Smooth muscle cell (in vitro differentiated cells): Measurements from ENCODE around the gene FAM177B. TPM values are rescaled to one million over a fixed set of nuclear protein-coding genes. Genes with fewer than 3 reads are reported as not detected.

Experiments
- DNase-seq: peaks from one replicate; lab custom pipeline; 2025; ENCODE audit not compliant: unreplicated experiment; lab: John Stamatoyannopoulos, UW
- H2AFZ ChIP-seq: fragments of 200-600 bp; sonication (generic); 2 replicates; pipeline ENCODE4 v1.6.0; 2016; ENCODE audit warnings: antibody characterized with exemption, low read depth, mild to moderate bottlenecking
- H3F3A ChIP-seq: fragments of 200-600 bp; sonication (generic); 2 replicates; pipeline ENCODE4 v1.6.0; 2017; ENCODE audit warnings: antibody characterized with exemption, low read depth
- H3K27ac ChIP-seq: fragments of 200-600 bp; sonication (generic); 2 replicates; pipeline ENCODE4 v1.5.1; 2016; ENCODE audit warnings: low read depth, mild to moderate bottlenecking
- H3K27me3 ChIP-seq: fragments of 200-600 bp; sonication (generic); 2 replicates; pipeline ENCODE4 v1.6.1; 2016; ENCODE audit warnings: low read depth, mild to moderate bottlenecking
- H3K36me3 ChIP-seq: fragments of 200-600 bp; sonication (generic); 2 replicates; pipeline ENCODE4 v1.5.1; 2016; ENCODE audit warnings: low read depth
- H3K4me1 ChIP-seq: fragments of 200-600 bp; sonication (generic); 2 replicates; pipeline ENCODE4 v1.5.1; 2016; ENCODE audit warnings: low read depth
- H3K4me2 ChIP-seq: fragments of 200-600 bp; sonication (generic); 2 replicates; pipeline ENCODE4 v1.6.0; 2016; ENCODE audit warnings: mild to moderate bottlenecking
- H3K4me3 ChIP-seq: fragments of 200-600 bp; sonication (generic); 2 replicates; pipeline ENCODE4 v1.5.1; 2016; ENCODE audit warnings: mild to moderate bottlenecking
- H3K79me2 ChIP-seq: fragments of 200-600 bp; sonication (generic); 2 replicates; pipeline ENCODE4 v1.6.0; 2016; ENCODE audit warnings: low read depth, mild to moderate bottlenecking
- H3K9ac ChIP-seq: fragments of 200-600 bp; sonication (generic); 2 replicates; pipeline ENCODE4 v1.6.0; 2016; ENCODE audit warnings: low read depth
- H3K9me3 ChIP-seq: fragments of 200-600 bp; sonication (generic); replicated peaks from 2 replicates; pipeline ENCODE4 v1.5.1; 2016; ENCODE audit warnings: low read depth
- H4K20me1 ChIP-seq: fragments of 200-600 bp; sonication (generic); 2 replicates; pipeline ENCODE4 v1.6.0; 2016; ENCODE audit warnings: low read depth
- CTCF ChIP-seq: fragments of 200-600 bp; sonication (generic); IDR thresholded peaks from 2 replicates; pipeline ENCODE4 v1.5.1; 2017; ENCODE audit warnings: borderline replicate concordance, mild to moderate bottlenecking, antibody characterized with exemption; ENCODE audit not compliant: insufficient read depth, poor library complexity, severe bottlenecking
- WGBS: methylation state at CpG from one replicate; pipeline ENCODE4 v1.1.7; 2016; ENCODE audit warnings: low lambda C conversion rate; 5-methylcytosine and 5-hydroxymethylcytosine counted together
- polyA plus RNA-seq: library from polyadenylated mRNA; unstranded; fragments of >200 nt; fragmentation: Nextera tagmentation; extraction: Ambion mirVana; gene quantifications from 2 replicates; pipeline ENCODE4 v1.2.1, GENCODE V29; 2016
- total RNA-seq: library from RNA; depleted of rRNA; stranded (reverse); fragments of >200 nt; gene quantifications from 2 replicates; pipeline ENCODE4 v1.2.3, GENCODE V29; 2014

Gene FAM177B
- total and polyA plus RNA-seq, 2 experiments from 2014 or later: not detected

- Histone ChIP-seq H3K9me3 (no peaks in the 10 kb centered on the region), H3K9ac (no peak overlapping the region), H3K4me3 (no peak overlapping the region), H3K36me3 (no peaks in the 10 kb centered on the region), H3K4me2 (no peak overlapping the region), H3K79me2 (no peaks in the 10 kb centered on the region), H2AFZ (no peak overlapping the region), H3K27me3 (no peaks in the 10 kb centered on the region), H3K4me1 (no peaks in the 10 kb centered on the region), H4K20me1 (no peaks in the 10 kb centered on the region), H3K27ac (no peak overlapping the region), H3F3A (no peaks in the 10 kb centered on the region)
- WGBS: 87% methylated on average over 5 of the region's 5 CpGs
- no peak for TF ChIP-seq CTCF
- DNase-seq: no peak
Measured at GRCh38 chr1:222767152-222767571, 30.2 kb downstream of the FAM177B start.

GRCh38 chr1:222768592-222768991 lies 31.6 kb downstream of the FAM177B start:
- Histone ChIP-seq H3K4me3 (no peak overlapping the region), H3K79me2 (no peaks in the 10 kb centered on the region), H2AFZ (no peak overlapping the region), H3K4me1 (no peaks in the 10 kb centered on the region), H3K27ac (no peak overlapping the region), H3K4me2 (no peak overlapping the region), H4K20me1 (no peaks in the 10 kb centered on the region), H3K9ac (no peak overlapping the region), H3F3A (no peaks in the 10 kb centered on the region), H3K36me3 (no peaks in the 10 kb centered on the region), H3K27me3 (no peaks in the 10 kb centered on the region), H3K9me3 (no peaks in the 10 kb centered on the region)
- DNase-seq: no peak
- no peak for TF ChIP-seq CTCF

GRCh38 chr1:222769181-222769580 lies 32.2 kb downstream of the FAM177B start:
- Histone ChIP-seq H3F3A (no peaks in the 10 kb centered on the region), H3K4me2 (no peak overlapping the region), H2AFZ (no peak overlapping the region), H4K20me1 (no peaks in the 10 kb centered on the region), H3K27ac (no peak overlapping the region), H3K36me3 (no peaks in the 10 kb centered on the region), H3K4me1 (no peaks in the 10 kb centered on the region), H3K4me3 (no peak overlapping the region), H3K79me2 (no peaks in the 10 kb centered on the region), H3K27me3 (no peaks in the 10 kb centered on the region), H3K9ac (no peak overlapping the region), H3K9me3 (no peaks in the 10 kb centered on the region)
- peak; percentile 17 for TF ChIP-seq CTCF
- WGBS: 67% methylated on average over 1 of the region's 1 CpG
- no peak for DNase-seq

- no peaks in the 10 kb centered on the region for H3K79me2 ChIP-seq
- no peaks in the 10 kb centered on the region for H3K27me3 ChIP-seq
- H3K9ac ChIP-seq: no peak overlapping the region
- H3K4me1 ChIP-seq: no peaks in the 10 kb centered on the region
- TF ChIP-seq CTCF: no peak
- H3K27ac ChIP-seq: no peak overlapping the region
- H3K9me3 ChIP-seq: no peaks in the 10 kb centered on the region
- DNase-seq: no peak
- H3K4me3 ChIP-seq: no peak overlapping the region
- WGBS: 86% methylated on average over 2 of the region's 2 CpGs
- H3K4me2 ChIP-seq: no peak overlapping the region
- H3K36me3 ChIP-seq: no peaks in the 10 kb centered on the region
- H4K20me1 ChIP-seq: no peaks in the 10 kb centered on the region
- H3F3A ChIP-seq: no peaks in the 10 kb centered on the region
- H2AFZ ChIP-seq: no peak overlapping the region
Measured at GRCh38 chr1:222769971-222770620, 33.1 kb downstream of the FAM177B start.
